VCaP (cell line): ENCODE data around the gene C10orf53.

Experiments used
- H3K27ac ChIP-seq: fragments of 450-650 bp; 2 replicates; pipeline ENCODE4 v1.5.1; 2017
- CTCF ChIP-seq: fragments of 450-650 bp; conservative IDR thresholded peaks from 2 replicates; pipeline ENCODE4 v1.5.1; 2017; ENCODE audit warnings: mild to moderate bottlenecking, moderate library complexity

The C10orf53 gene

GRCh38 chr10:49679480-49679893 is at the start of gene C10orf53:
Gene C10orf53, plus strand, starts transcription at chr10:49679651. Its CDS starts 47 bp downstream, at chr10:49679698.
- no peak for TF ChIP-seq CTCF
- no peak within 1 kb of the TSS for H3K27ac ChIP-seq

- no peak for TF ChIP-seq CTCF
- no peak overlapping the region for H3K27ac ChIP-seq
Observed at GRCh38 chr10:49631975-49632374, 47.5 kb upstream of the C10orf53 start.

- no peak for TF ChIP-seq CTCF
- H3K27ac ChIP-seq: no peak overlapping the region
Observed at GRCh38 chr10:49632406-49633317, 46.8 kb upstream of the C10orf53 start.

GRCh38 chr10:49633327-49634068 is 46.0 kb upstream of the C10orf53 start:
- H3K27ac ChIP-seq: no peak overlapping the region
- no peak for TF ChIP-seq CTCF

- no peak overlapping the region for H3K27ac ChIP-seq
Observed at GRCh38 chr10:49634069-49634660, 45.3 kb upstream of the C10orf53 start.

GRCh38 chr10:49642311-49642710 is 37.1 kb upstream of the C10orf53 start:
- no peak for TF ChIP-seq CTCF
- no peak overlapping the region for H3K27ac ChIP-seq

More at GRCh38 chr10:49634069-49634660, 45.3 kb upstream of the C10orf53 start:
- TF ChIP-seq CTCF: no peak
